Measurements from ENCODE around the gene SULT1C2.

SULT1C2 gene

GRCh38 chr2:108297436-108298141 is 8.9 kb downstream of the SULT1C2 start:
- no peak for FAIRE-seq

GRCh38 chr2:108301558-108301957 is 12.9 kb downstream of the SULT1C2 start:
- no peak for FAIRE-seq

GRCh38 chr2:108304975-108305374 is 16.3 kb downstream of the SULT1C2 start:
- FAIRE-seq: no peak

- no peak for FAIRE-seq
Measured at GRCh38 chr2:108305901-108306300, 17.2 kb downstream of the SULT1C2 start.

GRCh38 chr2:108309903-108310302 is 21.2 kb downstream of the SULT1C2 start:
- no peak for FAIRE-seq

GRCh38 chr2:108314586-108315296 is 26.0 kb downstream of the SULT1C2 start:
- no peak for FAIRE-seq

GRCh38 chr2:108315444-108315934 is 26.8 kb downstream of the SULT1C2 start:
- FAIRE-seq: no peak

- FAIRE-seq: no peak
Measured at GRCh38 chr2:108316033-108316432, 27.3 kb downstream of the SULT1C2 start.

- no peak for FAIRE-seq
Measured at GRCh38 chr2:108316461-108317258, 28.0 kb downstream of the SULT1C2 start.

- no peak for FAIRE-seq
Measured at GRCh38 chr2:108320326-108320922, 31.7 kb downstream of the SULT1C2 start.

- no peak for FAIRE-seq
Measured at GRCh38 chr2:108323619-108324018, 34.9 kb downstream of the SULT1C2 start.

GRCh38 chr2:108324531-108325255 is 36.0 kb downstream of the SULT1C2 start:
- FAIRE-seq: no peak

GRCh38 chr2:108325756-108326155 is 37.1 kb downstream of the SULT1C2 start:
- no peak for FAIRE-seq

- FAIRE-seq: no peak
Measured at GRCh38 chr2:108329771-108330170, 41.1 kb downstream of the SULT1C2 start.

- no peak for FAIRE-seq
Measured at GRCh38 chr2:108330979-108331378, 42.3 kb downstream of the SULT1C2 start.

GRCh38 chr2:108345951-108346350 is 57.3 kb downstream of the SULT1C2 start:
- no peak for FAIRE-seq

- no peak for FAIRE-seq
Measured at GRCh38 chr2:108346827-108347226, 58.1 kb downstream of the SULT1C2 start.

GRCh38 chr2:108347786-108348185 is 59.1 kb downstream of the SULT1C2 start:
- FAIRE-seq: no peak

GRCh38 chr2:108348816-108349570 is 60.3 kb downstream of the SULT1C2 start:
- no peak for FAIRE-seq

GRCh38 chr2:108349571-108349928 is 60.9 kb downstream of the SULT1C2 start:
- no peak for FAIRE-seq

GRCh38 chr2:108351889-108352288 is 63.2 kb downstream of the SULT1C2 start:
- no peak for FAIRE-seq

GRCh38 chr2:108354136-108354535 is 65.4 kb downstream of the SULT1C2 start:
- FAIRE-seq: no peak
